Activated CD4-positive, alpha-beta memory T cell treated with anti-CD3 and anti-CD28 coated beads, Interleukin-2, amount 10 ng/mL, durations not matched to agents 7 days and 5 days (primary cell): ENCODE measurements around the gene H2AZ2. TPM values are rescaled to one million over a fixed set of nuclear protein-coding genes. Genes with fewer than 3 reads are reported as not detected.
"Not testable (repeated sequence)": the region's sequence is repeated elsewhere in the genome, so short reads cannot be mapped to it uniquely, and the experiment has no call there.

ENCODE experiments used
- CTCF ChIA-PET: fragments of 350-600 bp; sonication (Branson Sonifier 250); formaldehyde crosslinking; loops from one replicate; lab custom pipeline; 2021; ENCODE audit warnings: antibody characterized with exemption, inconsistent platforms; lab: Charles Lee
- POLR2A ChIA-PET: fragments of 350-600 bp; sonication (Branson Sonifier 250); formaldehyde crosslinking; loops from one replicate; lab custom pipeline; 2021; ENCODE audit warnings: antibody characterized with exemption; lab: Charles Lee
- DNase-seq: peaks from one replicate; pipeline ENCODE4 v3.0.0-alpha.2; 2020
- H3K27ac Mint-ChIP-seq: one replicate; pipeline ENCODE4 v1.8.0; 2021; ENCODE audit warnings: mild to moderate bottlenecking, mixed read lengths
- H3K27me3 Mint-ChIP-seq: one replicate; pipeline ENCODE4 v1.8.0; 2021; ENCODE audit warnings: mixed read lengths
- H3K36me3 Mint-ChIP-seq: one replicate; pipeline ENCODE4 v1.8.0; 2021; ENCODE audit warnings: low read depth, mixed read lengths
- H3K4me1 Mint-ChIP-seq: one replicate; pipeline ENCODE4 v1.8.0; 2021; ENCODE audit warnings: mixed read lengths
- H3K4me3 Mint-ChIP-seq: one replicate; pipeline ENCODE4 v1.8.0; 2021; ENCODE audit warnings: mild to moderate bottlenecking, mixed read lengths
- H3K9me3 Mint-ChIP-seq: one replicate; pipeline ENCODE4 v1.8.0; 2021; ENCODE audit warnings: mixed read lengths
- total RNA-seq, 2 experiments: library from RNA; stranded (reverse); gene quantifications; one replicate each; pipeline ENCODE4 v1.2.3, GENCODE V29; 2021

The H2AZ2 gene
- total RNA-seq, 2 experiments from 2014 or later = 322 to 330 TPM

GRCh38 chr7:44883961-44884620 is 36.2 kb upstream of the H2AZ2 start:
- Mint-ChIP-seq H3K27ac (peak overlapping the region; percentile 94), H3K9me3 (no peaks in the 10 kb centered on the region), H3K27me3 (no peaks in the 10 kb centered on the region), H3K36me3 (peaks cover 49% of the 10 kb centered on the region), H3K4me3 (peak overlapping the region; percentile 95), H3K4me1 (peaks cover 74% of the 10 kb centered on the region)
- DNase-seq = no peak
- CTCF ChIA-PET = interaction anchor here (0.7 to 3.2 kb wide), 6 partner anchors 15 to 39 kb away, joined by 3 to 32 read pairs (median 4); partner anchors contain the start of gene H2AZ2
- POLR2A ChIA-PET = interaction anchor here (0.6 to 3.5 kb wide), 37 partner anchors 7 to 782 kb away, joined by 3 to 144 read pairs (median 9); partner anchors contain the start of genes CCM2, DDX56, H2AZ2 and MYO1G

- Mint-ChIP-seq H3K9me3 (no peaks in the 10 kb centered on the region), H3K27me3 (no peaks in the 10 kb centered on the region), H3K4me1 (peaks cover 70% of the 10 kb centered on the region), H3K4me3 (peak overlapping the region; percentile 95), H3K27ac (peak overlapping the region; percentile 94), H3K36me3 (peaks cover 54% of the 10 kb centered on the region)
- ChIA-PET CTCF (interaction anchor here (2.1 to 3.9 kb wide), 5 partner anchors 26 to 253 kb away, joined by 5 to 56 read pairs (median 12); partner anchors contain the start of gene H2AZ2), POLR2A (interaction anchor here (0.8 to 3.9 kb wide), 10 partner anchors 8 to 300 kb away, joined by 3 to 56 read pairs (median 9); partner anchors contain the start of genes H2AZ2, PPIA and TMED4)
- no peak for DNase-seq
These were observed 35.0 kb upstream of the H2AZ2 start for GRCh38 chr7:44882899-44883298.

DNA sequence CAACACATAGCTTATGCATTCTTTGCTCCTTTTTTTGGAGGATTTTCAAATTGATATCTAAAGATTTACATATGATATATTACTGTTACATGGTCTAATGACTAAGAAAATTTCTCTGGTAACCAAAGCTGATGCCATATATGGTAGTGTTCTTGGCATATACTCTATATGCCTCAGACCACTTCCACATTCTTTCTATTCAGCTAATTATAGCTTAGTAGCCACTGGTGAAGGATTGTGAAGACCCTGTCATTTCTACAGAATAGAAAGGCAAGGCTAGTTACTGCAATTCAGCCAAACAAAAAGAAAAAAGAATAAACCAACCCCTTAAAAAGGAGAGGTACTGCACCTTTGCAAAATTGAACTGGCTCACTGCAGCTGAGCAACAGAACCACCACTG is 33.7 kb upstream of the H2AZ2 start:
- POLR2A ChIA-PET = interaction anchor here (0.7 to 3.9 kb wide), 17 partner anchors 10 to 299 kb away, joined by 3 to 56 read pairs (median 6); partner anchors contain the start of genes H2AZ2, OGDH, PPIA and TMED4
- Mint-ChIP-seq H3K36me3 (peaks cover 64% of the 10 kb centered on the region), H3K4me1 (peaks cover 60% of the 10 kb centered on the region), H3K4me3 (peak overlapping the region; percentile 95), H3K27ac (peak overlapping the region; percentile 65), H3K9me3 (no peaks in the 10 kb centered on the region), H3K27me3 (no peaks in the 10 kb centered on the region)
- CTCF ChIA-PET = interaction anchor here (1.0 to 3.9 kb wide), 11 partner anchors 8 to 254 kb away, joined by 3 to 56 read pairs (median 5); partner anchors contain the start of gene H2AZ2
- DNase-seq = no peak

DNA sequence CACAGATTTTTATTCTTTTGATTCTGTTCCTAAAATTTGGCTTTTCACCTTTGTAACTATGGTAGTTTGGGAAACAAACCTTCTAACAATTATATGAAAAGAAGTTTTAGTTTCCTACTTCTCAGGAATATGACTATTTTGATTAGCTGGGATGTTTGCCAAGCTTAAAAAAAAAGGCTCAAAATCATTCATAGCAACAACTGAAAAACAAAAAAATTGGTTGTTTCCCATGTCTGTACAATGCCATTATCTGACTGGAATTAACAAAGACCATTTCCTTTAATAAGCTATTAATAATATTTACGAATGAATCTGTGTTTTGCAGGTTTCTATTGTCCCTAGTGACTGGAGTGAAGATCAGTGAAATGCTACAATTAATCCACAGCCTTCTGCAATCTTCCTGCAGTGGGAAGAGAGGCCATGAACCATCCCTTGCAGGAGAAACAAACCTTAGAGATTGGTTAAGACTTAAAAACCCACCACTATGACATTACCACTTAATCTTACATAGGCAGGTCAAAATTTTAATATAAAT is 33.2 kb upstream of the H2AZ2 start:
- peak overlapping the region; percentile 95 for H3K4me3 Mint-ChIP-seq
- H3K27ac Mint-ChIP-seq = peak overlapping the region; percentile 65
- H3K36me3 Mint-ChIP-seq = peaks cover 68% of the 10 kb centered on the region
- H3K9me3 Mint-ChIP-seq = no peaks in the 10 kb centered on the region
- DNase-seq = no peak
- POLR2A ChIA-PET = interaction anchor here (0.9 to 3.9 kb wide), 13 partner anchors 10 to 299 kb away, joined by 3 to 56 read pairs (median 7); partner anchors contain the start of genes H2AZ2 and TMED4
- peaks cover 58% of the 10 kb centered on the region for H3K4me1 Mint-ChIP-seq
- H3K27me3 Mint-ChIP-seq = no peaks in the 10 kb centered on the region
- CTCF ChIA-PET = interaction anchor here (1.0 to 3.9 kb wide), 11 partner anchors 8 to 255 kb away, joined by 3 to 56 read pairs (median 5); partner anchors contain the start of gene H2AZ2

- Mint-ChIP-seq H3K9me3 (no peaks in the 10 kb centered on the region), H3K36me3 (peaks cover 70% of the 10 kb centered on the region), H3K4me1 (peaks cover 52% of the 10 kb centered on the region), H3K27ac (peak overlapping the region; percentile 65), H3K4me3 (peak overlapping the region; percentile 95), H3K27me3 (no peaks in the 10 kb centered on the region)
- no peak for DNase-seq
- CTCF ChIA-PET = interaction anchor here (0.5 to 3.9 kb wide), 8 partner anchors 15 to 255 kb away, joined by 3 to 56 read pairs (median 7); partner anchors contain the start of gene H2AZ2
- POLR2A ChIA-PET = interaction anchor here (0.7 to 3.9 kb wide), 9 partner anchors 11 to 242 kb away, joined by 3 to 56 read pairs (median 5); partner anchors contain the start of gene H2AZ2
These were observed 32.6 kb upstream of the H2AZ2 start for GRCh38 chr7:44880317-44881018.

DNA sequence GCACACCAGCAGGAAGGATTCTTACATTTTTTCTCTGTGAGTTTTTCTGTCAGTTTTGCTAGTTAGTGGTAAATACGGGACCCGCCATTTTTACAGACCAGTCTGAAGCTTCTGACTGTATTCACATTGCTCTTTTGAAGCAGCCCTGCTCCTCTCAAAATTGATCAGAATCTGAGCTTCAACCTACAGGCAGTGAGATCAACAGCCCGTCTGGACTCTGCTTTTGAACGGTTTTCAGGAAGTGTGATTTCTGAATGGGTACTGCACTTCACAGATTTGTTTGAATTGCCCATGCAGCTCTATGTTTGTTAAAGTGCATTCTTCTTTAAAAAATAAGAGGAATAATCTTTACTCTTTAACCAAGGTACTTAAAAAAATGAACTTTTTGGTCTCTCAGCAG is 28.5 kb upstream of the H2AZ2 start:
- CTCF ChIA-PET = interaction anchor here (2.0 to 3.2 kb wide), 2 partner anchors 13 to 20 kb away, joined by 4 to 11 read pairs; no protein-coding TSS in a partner anchor
- no peak overlapping the region for H3K4me3 Mint-ChIP-seq

DNA sequence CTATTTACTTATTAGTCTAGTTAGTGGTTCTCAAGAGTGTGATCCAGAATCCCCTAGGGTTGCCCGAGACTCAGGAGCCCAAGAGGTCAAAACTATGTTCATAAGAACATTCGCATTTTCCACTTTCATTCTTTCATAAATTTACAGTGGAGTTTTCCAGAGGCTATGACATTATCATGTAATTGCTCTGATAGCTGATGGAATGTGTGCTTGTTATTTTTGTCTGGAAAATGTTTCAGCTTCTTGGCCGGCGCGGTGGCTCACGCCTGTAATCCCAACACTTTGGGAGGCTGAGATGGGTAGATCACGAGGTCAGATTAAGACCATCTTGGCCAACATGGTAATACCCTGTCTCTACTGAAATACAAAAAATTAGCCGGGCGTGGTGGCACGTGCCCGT is 27.4 kb upstream of the H2AZ2 start:
- Mint-ChIP-seq H3K36me3 (peaks cover 31% of the 10 kb centered on the region), H3K9me3 (peaks cover 2% of the 10 kb centered on the region), H3K4me3 (no peak overlapping the region), H3K27me3 (no peaks in the 10 kb centered on the region), H3K27ac (no peak overlapping the region), H3K4me1 (peaks cover 11% of the 10 kb centered on the region)
- ChIA-PET POLR2A (interaction anchor here (1.0 to 1.7 kb wide), 3 partner anchors 9 to 27 kb away, joined by 4 to 8 read pairs (median 4); partner anchors contain the start of gene PURB), CTCF (interaction anchor here (2.0 to 2.6 kb wide), 2 partner anchors 12 to 18 kb away, joined by 4 to 10 read pairs; no protein-coding TSS in a partner anchor)
- no peak for DNase-seq

More for the DNA sequence above, 28.5 kb upstream of the H2AZ2 start:
- Mint-ChIP-seq H3K9me3 (no peaks in the 10 kb centered on the region), H3K4me1 (peaks cover 22% of the 10 kb centered on the region), H3K27me3 (no peaks in the 10 kb centered on the region), H3K36me3 (peaks cover 41% of the 10 kb centered on the region), H3K27ac (no peak overlapping the region)
- no peak for DNase-seq
- POLR2A ChIA-PET = interaction anchor here (0.8 to 2.0 kb wide), 3 partner anchors 9 to 152 kb away, joined by 4 to 9 read pairs (median 4); partner anchors contain the start of gene PURB

GRCh38 chr7:44872787-44873186 is 24.9 kb upstream of the H2AZ2 start:
- Mint-ChIP-seq H3K27me3 (no peaks in the 10 kb centered on the region), H3K27ac (no peak overlapping the region), H3K36me3 (peaks cover 15% of the 10 kb centered on the region), H3K4me1 (peaks cover 2% of the 10 kb centered on the region), H3K4me3 (no peak overlapping the region), H3K9me3 (peaks cover 6% of the 10 kb centered on the region)
- ChIA-PET POLR2A (interaction anchor here (1.0 to 1.8 kb wide), 3 partner anchors 11 to 25 kb away, joined by 3 to 9 read pairs (median 6); partner anchors contain the start of genes H2AZ2 and PURB), CTCF (interaction anchor here (1.4 to 2.6 kb wide), 4 partner anchors 8 to 16 kb away, joined by 3 to 10 read pairs (median 4); no protein-coding TSS in a partner anchor)
- no peak for DNase-seq

GRCh38 chr7:44871918-44872317 is 24.0 kb upstream of the H2AZ2 start:
- H3K27me3 Mint-ChIP-seq, H3K36me3 Mint-ChIP-seq, H3K4me3 Mint-ChIP-seq, H3K4me1 Mint-ChIP-seq, H3K27ac Mint-ChIP-seq, DNase-seq, CTCF ChIA-PET, POLR2A ChIA-PET, H3K9me3 Mint-ChIP-seq: not testable (repeated sequence)

DNA sequence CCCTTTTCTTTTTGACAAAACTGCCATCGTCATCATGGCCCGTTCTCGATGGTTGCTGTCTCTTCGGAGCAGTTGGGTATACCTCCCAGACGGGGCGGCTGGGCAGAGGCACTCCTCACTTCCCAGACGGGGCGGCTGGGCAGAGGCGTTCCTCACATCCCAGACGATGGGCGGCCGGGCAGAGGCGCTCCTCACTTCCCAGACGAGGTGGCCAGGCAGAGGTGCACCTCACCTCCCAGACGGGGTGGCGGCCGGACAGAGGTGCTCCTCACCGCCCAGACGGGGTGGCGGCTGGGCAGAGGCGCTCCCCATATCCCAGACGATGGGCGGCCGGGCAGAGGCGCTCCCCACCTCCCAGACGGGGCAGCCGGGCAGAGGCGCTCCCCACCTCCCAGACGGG is 22.9 kb upstream of the H2AZ2 start:
- H3K27ac Mint-ChIP-seq, H3K4me1 Mint-ChIP-seq, CTCF ChIA-PET, H3K9me3 Mint-ChIP-seq, H3K27me3 Mint-ChIP-seq, H3K4me3 Mint-ChIP-seq, DNase-seq, H3K36me3 Mint-ChIP-seq, POLR2A ChIA-PET: not testable (repeated sequence)

- DNase-seq, H3K4me1 Mint-ChIP-seq, H3K27ac Mint-ChIP-seq, H3K4me3 Mint-ChIP-seq, CTCF ChIA-PET, H3K27me3 Mint-ChIP-seq, H3K36me3 Mint-ChIP-seq, H3K9me3 Mint-ChIP-seq, POLR2A ChIA-PET: not testable (repeated sequence)
These were observed 22.4 kb upstream of the H2AZ2 start for GRCh38 chr7:44870336-44870735.
